Activated CD8-positive, alpha-beta T cell treated with anti-CD3 and anti-CD28 coated beads for 36 hours (primary cell): ENCODE results near the gene SMG6. TPM values are rescaled to one million over a fixed set of nuclear protein-coding genes. Genes with fewer than 3 reads are reported as not detected.
A peak's percentile ranks its signal among the peaks of the same experiment; 100 is the strongest.

ENCODE experiments used
- ATAC-seq: fragments of 200-7000 bp; cut with Tn5 transposase; one replicate; pipeline ENCODE4 v1.10.0; 2021; ENCODE audit warnings: mild to moderate bottlenecking, moderate library complexity
- CTCF ChIA-PET: fragments of 350-600 bp; sonication (Branson Sonifier 250); formaldehyde crosslinking; loops from one replicate; lab custom pipeline; 2021; ENCODE audit warnings: antibody characterized with exemption; lab: Charles Lee
- POLR2A ChIA-PET: fragments of 350-600 bp; sonication (Branson Sonifier 250); formaldehyde crosslinking; loops from one replicate; lab custom pipeline; 2021; ENCODE audit warnings: antibody characterized with exemption; lab: Charles Lee
- DNase-seq: peaks from one replicate; pipeline ENCODE4 v3.0.0-alpha.2; 2020
- H3K27ac Mint-ChIP-seq: one replicate; pipeline ENCODE4 v1.8.0; 2021; ENCODE audit warnings: mild to moderate bottlenecking, mixed read lengths
- H3K27me3 Mint-ChIP-seq: one replicate; pipeline ENCODE4 v1.8.0; 2021; ENCODE audit warnings: mixed read lengths
- H3K36me3 Mint-ChIP-seq: one replicate; pipeline ENCODE4 v1.8.0; 2021; ENCODE audit warnings: low read depth, mixed read lengths
- H3K4me1 Mint-ChIP-seq: one replicate; pipeline ENCODE4 v1.8.0; 2021; ENCODE audit warnings: low read depth, mixed read lengths
- H3K4me3 Mint-ChIP-seq: one replicate; pipeline ENCODE4 v1.8.0; 2021; ENCODE audit warnings: mild to moderate bottlenecking, moderate library complexity, mixed read lengths
- H3K9me3 Mint-ChIP-seq: one replicate; pipeline ENCODE4 v1.8.0; 2021; ENCODE audit warnings: mixed read lengths
- CTCF ChIP-seq: fragments of 200-600 bp; IDR thresholded peaks from one replicate; pipeline ENCODE4 v1.8.0; 2022; ENCODE audit warnings: antibody characterized with exemption, mild to moderate bottlenecking
- intact Hi-C: fragments of 100-400 bp; cut with micrococcal nuclease; formaldehyde crosslinking; loops from one replicate; pipeline ENCODE4 v1.10.0; 2022
- total RNA-seq, 2 experiments: library from RNA; stranded (reverse); gene quantifications; one replicate each; pipeline ENCODE4 v1.2.3, GENCODE V29; 2021

The SMG6 gene
- total RNA-seq, 2 experiments from 2014 or later = 39.6 to 40.4 TPM

- H3K4me1 Mint-ChIP-seq = peaks cover 16% of the 10 kb centered on the region
- POLR2A ChIA-PET = interaction anchor here (1.0 to 5.7 kb wide), 7 partner anchors 15 to 282 kb away, joined by 3 to 46 read pairs (median 10); partner anchors contain the start of genes SMG6, SRR and TSR1
- CTCF ChIA-PET = interaction anchor here (0.6 to 8.5 kb wide), 53 partner anchors 8 to 1459 kb away, joined by 3 to 239 read pairs (median 4); partner anchors contain the start of genes DPH1, OVCA2, RTN4RL1 and TSR1
- peaks cover 11% of the 10 kb centered on the region for H3K36me3 Mint-ChIP-seq
- H3K4me3 Mint-ChIP-seq = peak overlapping the region; percentile 74
- TF ChIP-seq CTCF = no peak
- no peak for DNase-seq
- no peak for ATAC-seq
- intact Hi-C loops = loop anchor here (5.0 kb wide), 1 partner anchor 188 kb away; no protein-coding TSS in a partner anchor
- H3K27me3 Mint-ChIP-seq = peaks cover 9% of the 10 kb centered on the region
- H3K27ac Mint-ChIP-seq = peak overlapping the region; percentile 52
- no peaks in the 10 kb centered on the region for H3K9me3 Mint-ChIP-seq
These were observed 249.4 kb downstream of the SMG6 start for GRCh38 chr17:2054262-2054511.

GRCh38 chr17:2053380-2054261, 250.0 kb downstream of the SMG6 start:
- no peaks in the 10 kb centered on the region for H3K9me3 Mint-ChIP-seq
- DNase-seq (peak; percentile 93), ATAC-seq (peak; percentile 43)
- CTCF ChIA-PET = interaction anchor here (0.7 to 8.5 kb wide), 28 partner anchors 10 to 592 kb away, joined by 3 to 239 read pairs (median 5); partner anchors contain the start of genes RTN4RL1 and TSR1
- intact Hi-C loops = loop anchor here (5.0 kb wide), 1 partner anchor 189 kb away; no protein-coding TSS in a partner anchor
- peak overlapping the region; percentile 74 for H3K4me3 Mint-ChIP-seq
- H3K27ac Mint-ChIP-seq = peak overlapping the region; percentile 52
- peaks cover 12% of the 10 kb centered on the region for H3K27me3 Mint-ChIP-seq
- H3K36me3 Mint-ChIP-seq = peaks cover 11% of the 10 kb centered on the region
- TF ChIP-seq CTCF = peak; percentile 70
- peaks cover 22% of the 10 kb centered on the region for H3K4me1 Mint-ChIP-seq
- POLR2A ChIA-PET = interaction anchor here (0.6 to 5.7 kb wide), 7 partner anchors 9 to 282 kb away, joined by 3 to 46 read pairs (median 4); partner anchors contain the start of gene TSR1

GRCh38 chr17:2051933-2052559, 251.5 kb downstream of the SMG6 start:
- peak overlapping the region; percentile 38 for H3K4me3 Mint-ChIP-seq
- ATAC-seq = no peak
- peaks cover 6% of the 10 kb centered on the region for H3K36me3 Mint-ChIP-seq
- peaks cover 17% of the 10 kb centered on the region for H3K27me3 Mint-ChIP-seq
- TF ChIP-seq CTCF = no peak
- intact Hi-C loops = loop anchor here (5.0 kb wide), 1 partner anchor 190 kb away; no protein-coding TSS in a partner anchor
- peaks cover 27% of the 10 kb centered on the region for H3K4me1 Mint-ChIP-seq
- no peaks in the 10 kb centered on the region for H3K9me3 Mint-ChIP-seq
- DNase-seq = no peak
- ChIA-PET POLR2A (interaction anchor here (0.8 to 2.1 kb wide), 3 partner anchors 211 to 263 kb away, joined by 3 to 8 read pairs (median 4); partner anchors contain the start of gene SMG6), CTCF (interaction anchor here (0.8 to 1.8 kb wide), 4 partner anchors 193 to 335 kb away, joined by 3 to 8 read pairs (median 6); no protein-coding TSS in a partner anchor)
- H3K27ac Mint-ChIP-seq = no peak overlapping the region

GRCh38 chr17:2051061-2051932, 252.3 kb downstream of the SMG6 start:
- ChIA-PET POLR2A (interaction anchor here (0.7 to 2.1 kb wide), 4 partner anchors 126 to 263 kb away, joined by 3 to 8 read pairs (median 4); partner anchors contain the start of gene SMG6), CTCF (interaction anchor here (0.8 to 1.8 kb wide), 4 partner anchors 193 to 335 kb away, joined by 3 to 8 read pairs (median 6); no protein-coding TSS in a partner anchor)
- no peak for TF ChIP-seq CTCF
- no peak for ATAC-seq
- intact Hi-C loops = loop anchor here (5.0 kb wide), 1 partner anchor 191 kb away; no protein-coding TSS in a partner anchor
- Mint-ChIP-seq H3K36me3 (peaks cover 2% of the 10 kb centered on the region), H3K4me3 (peak overlapping the region; percentile 43), H3K9me3 (no peaks in the 10 kb centered on the region), H3K27me3 (peaks cover 17% of the 10 kb centered on the region), H3K27ac (no peak overlapping the region), H3K4me1 (peaks cover 27% of the 10 kb centered on the region)
- DNase-seq = peak; percentile 40
